AG08395 (cell line): ENCODE data around the gene CAPN8.
A peak's percentile ranks its signal among the peaks of the same experiment; 100 is the strongest.

Source experiments
- DNase-seq: peaks from one replicate; pipeline ENCODE4 v3.0.0; 2012; ENCODE audit warnings: mixed read lengths, low spot score

Gene CAPN8

GRCh38 chr1:223654083-223654482 is 11.4 kb downstream of the CAPN8 start:
- DNase-seq = no peak

GRCh38 chr1:223653431-223653830 is 12.1 kb downstream of the CAPN8 start:
- DNase-seq = no peak

- no peak for DNase-seq
Measured at GRCh38 chr1:223653015-223653414, 12.5 kb downstream of the CAPN8 start.

GRCh38 chr1:223652436-223652941 is 13.0 kb downstream of the CAPN8 start:
- DNase-seq = no peak

GRCh38 chr1:223651291-223651991 is 14.1 kb downstream of the CAPN8 start:
- DNase-seq = no peak

DNA sequence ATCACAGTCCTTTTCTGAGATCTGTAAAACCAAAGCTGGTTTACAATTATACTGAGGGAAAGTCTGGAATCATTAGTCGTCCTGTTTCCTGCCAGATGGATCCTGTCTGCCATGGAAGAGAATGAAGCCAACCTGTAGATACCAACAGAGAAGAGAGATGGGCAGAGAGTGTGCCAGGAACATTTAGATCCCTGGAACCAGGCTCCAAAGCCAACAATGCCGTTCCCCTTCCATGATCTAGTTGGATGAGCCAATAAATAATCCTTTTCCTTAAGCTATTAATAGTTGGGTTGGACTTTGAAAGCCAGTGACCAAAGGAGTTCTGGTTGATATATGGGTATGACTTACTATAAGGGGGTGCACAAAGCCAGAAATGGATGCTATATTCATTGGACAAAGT is 15.0 kb downstream of the CAPN8 start:
- DNase-seq = no peak

GRCh38 chr1:223649222-223649621 is 16.3 kb downstream of the CAPN8 start:
- no peak for DNase-seq

DNA sequence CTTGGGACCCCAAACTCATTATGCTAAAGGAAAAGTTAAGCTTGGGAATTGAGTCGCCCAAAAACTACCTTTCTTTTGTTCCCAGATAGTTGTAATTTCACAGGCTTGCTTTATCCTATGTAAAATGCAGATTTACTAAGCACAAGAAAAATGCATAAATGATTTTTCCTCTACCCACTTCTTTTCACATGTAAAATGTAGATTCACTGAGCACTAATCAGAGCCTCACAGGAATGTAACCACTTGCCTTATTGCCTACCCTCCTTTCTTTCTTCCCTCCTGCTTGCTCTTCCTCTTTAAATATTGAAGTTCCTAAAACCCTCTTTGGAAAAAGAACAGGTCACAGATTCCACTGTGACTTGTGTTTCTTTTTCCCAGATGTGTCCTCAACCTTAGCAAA is 18.3 kb downstream of the CAPN8 start:
- no peak for DNase-seq

DNA sequence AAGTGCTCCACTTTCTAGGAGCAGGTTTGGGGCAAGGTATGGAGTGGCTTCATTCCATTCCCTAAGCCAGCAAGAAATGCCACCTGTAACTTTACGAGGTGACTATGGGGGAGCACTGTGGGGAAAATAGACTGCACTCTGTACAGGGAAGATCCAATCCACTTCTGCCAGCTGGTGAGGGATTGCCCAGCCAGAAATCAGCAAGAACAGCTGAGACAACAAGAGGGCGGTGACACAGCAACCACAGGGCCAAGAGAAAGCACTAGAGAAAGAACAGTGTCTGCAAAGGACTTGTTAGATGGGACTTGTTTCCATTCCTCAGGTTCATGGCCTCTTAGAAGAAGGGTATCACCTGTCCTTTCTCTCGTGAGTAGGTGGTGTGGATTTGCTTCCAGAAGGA is 19.6 kb downstream of the CAPN8 start:
- no peak for DNase-seq

DNA sequence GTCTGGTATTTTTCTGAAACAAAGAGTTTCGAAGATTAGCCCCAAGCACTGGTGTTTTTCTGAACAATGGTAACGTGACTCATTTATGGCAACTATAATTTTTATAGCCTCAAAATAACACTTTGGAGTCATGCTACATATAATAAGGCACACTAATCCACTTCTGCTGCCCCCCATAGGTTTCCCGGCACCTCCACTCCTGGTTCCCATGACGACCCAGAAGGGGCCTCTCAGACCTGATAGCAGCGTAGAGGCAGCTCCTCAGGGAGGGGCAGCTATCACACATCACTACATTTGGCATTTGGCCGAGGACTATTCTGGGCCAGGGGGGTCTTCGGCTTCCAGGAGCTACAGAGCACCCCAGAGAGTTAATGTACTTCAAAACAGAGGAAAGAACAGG is 23.3 kb downstream of the CAPN8 start:
- DNase-seq = no peak

- no peak for DNase-seq
Measured at GRCh38 chr1:223641523-223642039, 23.9 kb downstream of the CAPN8 start.

GRCh38 chr1:223639331-223639749 is 26.2 kb downstream of the CAPN8 start:
- DNase-seq = no peak

DNA sequence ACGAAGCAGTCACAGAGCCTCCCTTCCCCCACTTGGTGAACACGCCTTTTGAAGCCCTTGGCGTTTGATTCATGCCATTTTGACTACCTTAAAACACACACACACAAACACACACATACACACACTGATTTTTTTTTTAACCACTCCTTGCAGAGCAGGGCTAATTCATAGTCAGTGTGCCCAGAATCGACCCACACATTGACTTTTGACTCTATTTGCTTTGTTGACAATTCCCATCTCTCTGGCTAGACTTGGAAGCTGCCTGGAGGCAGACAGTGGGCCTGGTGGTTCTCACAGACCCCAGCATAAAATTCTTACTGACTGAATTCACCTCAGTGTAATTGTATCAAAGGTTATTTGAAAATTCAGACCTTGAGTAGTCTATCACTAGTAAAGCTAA is 30.3 kb downstream of the CAPN8 start:
- no peak for DNase-seq

DNA sequence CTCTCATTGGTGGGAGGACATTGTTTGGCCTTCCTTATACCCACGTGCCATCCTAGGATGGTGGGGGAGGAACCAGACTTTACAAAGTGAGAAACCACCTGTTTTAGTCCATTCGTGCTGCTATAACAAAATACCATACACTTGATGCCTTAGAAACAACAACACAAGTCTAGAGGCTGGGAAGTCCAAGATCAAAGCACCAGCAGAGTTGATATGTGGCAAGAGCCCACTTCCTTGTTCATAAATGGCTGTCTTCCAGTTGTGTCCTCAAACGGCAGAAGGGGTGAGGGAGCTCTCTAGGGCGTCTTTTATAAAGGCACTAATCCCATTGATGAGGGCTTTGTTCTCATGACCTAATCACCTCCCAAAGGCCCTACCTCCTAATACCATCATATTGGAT is 31.1 kb downstream of the CAPN8 start:
- no peak for DNase-seq

DNA sequence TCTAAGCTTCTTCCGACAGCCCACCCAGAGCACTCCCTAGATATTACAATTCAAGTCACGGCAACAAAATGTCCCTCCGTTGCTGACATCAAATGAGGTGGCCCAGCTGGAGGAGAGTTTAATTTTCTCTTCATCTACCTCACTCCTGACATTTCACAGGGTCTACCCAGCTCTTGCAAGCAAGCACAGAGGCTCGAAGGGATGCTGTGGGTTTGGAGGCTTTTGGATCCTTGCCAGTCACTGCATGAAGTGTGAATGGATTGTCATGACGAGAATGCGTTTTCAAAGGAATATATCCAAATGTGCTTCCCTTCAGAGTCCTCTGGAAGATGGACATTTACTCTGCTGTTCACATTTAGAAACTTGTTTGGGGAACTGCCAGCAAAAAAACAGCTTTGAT is 33.5 kb downstream of the CAPN8 start:
- no peak for DNase-seq

DNA sequence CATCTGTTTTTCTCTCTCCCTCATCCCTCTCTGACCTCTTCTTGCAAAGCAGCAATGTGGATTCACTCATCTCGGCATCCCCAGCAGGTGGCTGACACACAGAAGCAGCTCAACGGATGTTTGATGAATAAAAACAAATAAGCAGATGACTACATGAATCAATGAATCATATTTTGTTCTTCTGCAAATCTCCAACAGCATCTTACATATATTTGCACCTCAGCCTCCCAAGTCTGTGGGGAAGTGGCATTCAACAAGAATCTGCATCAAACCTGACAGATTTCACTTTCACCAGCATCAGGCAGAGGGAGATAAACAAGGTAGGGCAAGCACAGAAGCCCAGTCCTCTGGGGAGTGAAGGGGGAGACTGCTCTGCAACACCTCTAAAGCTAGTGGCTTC is 34.0 kb downstream of the CAPN8 start:
- no peak for DNase-seq

- DNase-seq = no peak
Measured at GRCh38 chr1:223629126-223629457, 36.4 kb downstream of the CAPN8 start.

DNA sequence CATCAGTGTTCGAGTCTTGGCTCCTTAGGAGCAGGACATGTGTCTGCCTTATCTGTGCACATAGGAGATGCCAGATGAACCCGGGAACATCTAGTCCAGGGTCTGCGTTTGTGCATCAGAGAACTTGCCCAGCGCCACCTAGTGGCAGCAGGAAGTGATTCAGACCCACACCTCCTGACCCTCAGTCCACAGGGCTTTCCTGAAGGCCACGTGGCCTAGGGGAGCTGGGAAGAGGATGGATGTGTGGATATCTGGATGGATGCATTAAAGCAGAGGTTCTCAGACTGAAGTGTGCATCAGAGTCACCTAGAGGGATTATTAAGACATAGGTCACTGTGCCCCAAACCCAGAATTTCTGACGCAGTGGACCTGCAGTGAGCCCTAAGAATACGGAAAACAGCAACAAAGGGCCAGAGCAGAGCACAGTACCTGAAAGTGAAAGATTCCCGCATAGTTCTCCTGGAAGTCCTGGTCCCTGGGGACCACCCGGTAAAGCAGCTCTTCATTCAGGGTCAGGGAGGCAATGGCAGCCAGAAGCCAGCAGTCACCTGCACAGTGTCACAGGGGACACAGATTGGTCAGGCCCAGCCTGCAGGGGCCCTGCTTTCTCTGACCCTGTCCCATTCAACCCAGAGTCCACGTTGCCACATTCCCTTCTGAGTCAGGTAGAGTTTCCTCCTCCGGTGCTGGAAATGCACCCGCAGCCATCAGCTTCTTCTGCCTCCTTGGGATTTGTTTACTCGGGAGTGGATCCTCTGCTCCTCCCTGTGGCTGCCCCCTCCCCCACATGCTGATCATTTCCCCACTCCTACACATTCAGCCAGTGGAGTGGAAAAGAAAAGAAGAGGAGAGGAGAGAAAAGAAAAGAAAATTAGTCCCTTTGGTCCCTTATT is 37.0 kb downstream of the CAPN8 start:
- peak; percentile 60 for DNase-seq

GRCh38 chr1:223622132-223622842 is 43.2 kb downstream of the CAPN8 start:
- no peak for DNase-seq

DNA sequence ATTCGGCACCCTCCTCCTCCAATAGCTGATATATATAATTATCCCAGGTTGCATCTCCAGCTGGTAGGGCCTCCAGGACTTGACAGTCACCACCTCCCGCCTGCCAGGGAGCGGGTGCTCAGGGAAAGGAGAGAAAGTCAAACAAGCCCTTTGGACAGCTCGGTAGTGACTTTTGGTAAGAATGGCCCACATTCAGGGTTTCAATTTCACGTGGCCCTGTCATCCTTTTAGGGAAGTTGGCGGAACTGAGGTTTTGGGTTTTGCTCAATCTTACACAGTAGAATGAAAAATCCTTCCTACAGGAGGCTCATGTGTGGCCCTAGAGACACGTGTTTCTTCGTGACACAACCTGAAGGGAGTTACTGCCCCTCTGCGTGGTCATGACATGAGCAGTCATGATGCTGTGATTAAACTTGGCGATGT is 44.2 kb downstream of the CAPN8 start:
- DNase-seq = no peak

GRCh38 chr1:223620297-223620897 is 45.1 kb downstream of the CAPN8 start:
- DNase-seq = no peak

GRCh38 chr1:223618680-223619079 is 46.8 kb downstream of the CAPN8 start:
- no peak for DNase-seq
